K562 (cell line): ENCODE measurements around the gene LRRC4B. TPM values are rescaled to one million over a fixed set of nuclear protein-coding genes. Genes with fewer than 3 reads are reported as not detected.

ENCODE experiments used
- DLX4 ChIP-seq: fragments of 250-450 bp; sonication (Bioruptor Pico); IDR thresholded peaks from 2 replicates; pipeline ENCODE4 v1.6.1; 2021; ENCODE audit warnings: mild to moderate bottlenecking
- KHSRP ChIP-seq: fragments of 450-650 bp; IDR thresholded peaks from 2 replicates; pipeline ENCODE4 v1.6.1; 2017
- NR4A1 ChIP-seq, 2 experiments: fragments of 250-450 bp in 1 of 2; fragments of 450-650 bp in 1 of 2; sonication (Bioruptor Pico) in 1 of 2; IDR thresholded peaks; 2 replicates each; pipeline versions ENCODE4 v1.4.0 to v1.6.1; 2016 to 2020; ENCODE audit warnings: mild to moderate bottlenecking in 2 of 2, missing compliant biosample characterization in 1 of 2, missing genetic modification characterization in 1 of 2, moderate library complexity in 1 of 2
- PYGO2 ChIP-seq: fragments of 450-650 bp; IDR thresholded peaks from 2 replicates; pipeline ENCODE4 v1.6.1; 2016; ENCODE audit warnings: mild to moderate bottlenecking, missing genetic modification characterization, moderate library complexity, missing compliant biosample characterization
- TBL1XR1 ChIP-seq, 2 experiments: IDR thresholded peaks; 2 replicates each; pipeline ENCODE4 v1.6.1; 2012; ENCODE audit warnings: improper control_type of control experiment in 2 of 2, low read length in 2 of 2, mild to moderate bottlenecking in 1 of 2
- ZNF12 ChIP-seq: sonication (generic); formaldehyde crosslinking; IDR thresholded peaks from 2 replicates; pipeline ENCODE4 v1.4.0; 2020; ENCODE audit warnings: mild to moderate bottlenecking, missing genetic modification reagents
- polyA plus RNA-seq, 8 experiments: library from polyadenylated mRNA; depleted of rRNA in 4 of 8; stranded (reverse) in 5 of 8; unstranded in 3 of 8; fragments of >200 nt; fragmentation: Nextera tagmentation in 2 of 8; fragmentation: Illumina TruSeq in 1 of 8; extraction: Ambion mirVana in 2 of 8; extraction: Trizol in 1 of 8; gene quantifications; 2 replicates each; pipeline versions ENCODE4 v1.2.1 to v1.2.3, GENCODE V29; 2011 to 2014; ENCODE audit warnings: inconsistent platforms in 1 of 8, missing spikeins in 1 of 8
- total RNA-seq, 7 experiments: library from RNA; depleted of rRNA in 6 of 7; stranded (reverse); fragments of >200 nt in 6 of 7; fragmentation: Illumina TruSeq in 2 of 7; extraction: Trizol in 2 of 7; gene quantifications; 2 replicates each; pipeline versions ENCODE4 v1.2.1 to v1.2.3, GENCODE V29; 2011 to 2021; ENCODE audit warnings: low replicate concordance in 1 of 7
- TF ChIP-seq, protein P1 (sequence below): fragments of 250-450 bp; sonication (Bioruptor Pico); IDR thresholded peaks from 2 replicates; pipeline ENCODE4 v1.8.0; 2021; ENCODE audit warnings: moderate library complexity, mild to moderate bottlenecking, inconsistent platforms
- TF ChIP-seq, protein P2 (sequence below): sonication (generic); formaldehyde crosslinking; IDR thresholded peaks from 2 replicates; pipeline ENCODE4 v1.8.1; 2023; ENCODE audit warnings: mild to moderate bottlenecking, missing genetic modification reagents
- TF ChIP-seq, protein P3 (sequence below), 3 experiments: IDR thresholded peaks in 2 of 3; conservative IDR thresholded peaks in 1 of 3; 2 replicates each; pipeline ENCODE4 v1.5.1; 2011 to 2012; ENCODE audit warnings: low read length in 3 of 3, mild to moderate bottlenecking in 3 of 3, control low read depth in 2 of 3, improper control_type of control experiment in 1 of 3, inconsistent platforms in 1 of 3, low read depth in 1 of 3, mixed read lengths in 1 of 3, moderate library complexity in 1 of 3; ENCODE audit not compliant: insufficient read depth in 2 of 3

The LRRC4B gene
- total and polyA plus RNA-seq, 9 of the 15 experiments (the other 6 are each of a cell fraction or from before 2014, with no cell fraction given), result 0.18 to 9.6 (median 2.9) TPM; not detected in 2

DNA sequence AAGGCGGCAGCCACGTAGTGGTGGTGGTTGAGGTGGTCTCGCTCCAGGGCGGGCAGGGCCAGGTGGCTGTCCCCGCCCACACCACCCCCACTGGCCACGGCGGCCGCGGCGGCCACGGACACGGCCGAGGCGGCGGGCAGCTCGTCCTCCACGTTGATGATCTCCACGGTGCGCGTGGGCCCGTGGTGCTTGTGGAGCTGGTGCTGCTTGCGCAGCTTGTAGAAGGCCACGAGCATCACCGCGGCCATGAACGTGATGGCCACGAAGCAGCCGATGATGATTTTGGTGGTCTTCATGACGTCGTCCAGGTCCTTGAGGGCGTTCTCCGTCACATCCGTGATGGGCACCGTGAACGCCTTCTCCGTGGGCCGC is 50.5 kb downstream of the LRRC4B start (continued):
- TF ChIP-seq, protein P1, sequence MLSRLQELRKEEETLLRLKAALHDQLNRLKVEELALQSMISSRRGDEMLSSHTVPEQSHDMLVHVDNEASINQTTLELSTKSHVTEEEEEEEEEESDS, result no peak
- TF ChIP-seq, protein P2, sequence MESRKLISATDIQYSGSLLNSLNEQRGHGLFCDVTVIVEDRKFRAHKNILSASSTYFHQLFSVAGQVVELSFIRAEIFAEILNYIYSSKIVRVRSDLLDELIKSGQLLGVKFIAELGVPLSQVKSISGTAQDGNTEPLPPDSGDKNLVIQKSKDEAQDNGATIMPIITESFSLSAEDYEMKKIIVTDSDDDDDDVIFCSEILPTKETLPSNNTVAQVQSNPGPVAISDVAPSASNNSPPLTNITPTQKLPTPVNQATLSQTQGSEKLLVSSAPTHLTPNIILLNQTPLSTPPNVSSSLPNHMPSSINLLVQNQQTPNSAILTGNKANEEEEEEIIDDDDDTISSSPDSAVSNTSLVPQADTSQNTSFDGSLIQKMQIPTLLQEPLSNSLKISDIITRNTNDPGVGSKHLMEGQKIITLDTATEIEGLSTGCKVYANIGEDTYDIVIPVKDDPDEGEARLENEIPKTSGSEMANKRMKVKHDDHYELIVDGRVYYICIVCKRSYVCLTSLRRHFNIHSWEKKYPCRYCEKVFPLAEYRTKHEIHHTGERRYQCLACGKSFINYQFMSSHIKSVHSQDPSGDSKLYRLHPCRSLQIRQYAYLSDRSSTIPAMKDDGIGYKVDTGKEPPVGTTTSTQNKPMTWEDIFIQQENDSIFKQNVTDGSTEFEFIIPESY, result peak; percentile 67
- TF ChIP-seq, protein P3, sequence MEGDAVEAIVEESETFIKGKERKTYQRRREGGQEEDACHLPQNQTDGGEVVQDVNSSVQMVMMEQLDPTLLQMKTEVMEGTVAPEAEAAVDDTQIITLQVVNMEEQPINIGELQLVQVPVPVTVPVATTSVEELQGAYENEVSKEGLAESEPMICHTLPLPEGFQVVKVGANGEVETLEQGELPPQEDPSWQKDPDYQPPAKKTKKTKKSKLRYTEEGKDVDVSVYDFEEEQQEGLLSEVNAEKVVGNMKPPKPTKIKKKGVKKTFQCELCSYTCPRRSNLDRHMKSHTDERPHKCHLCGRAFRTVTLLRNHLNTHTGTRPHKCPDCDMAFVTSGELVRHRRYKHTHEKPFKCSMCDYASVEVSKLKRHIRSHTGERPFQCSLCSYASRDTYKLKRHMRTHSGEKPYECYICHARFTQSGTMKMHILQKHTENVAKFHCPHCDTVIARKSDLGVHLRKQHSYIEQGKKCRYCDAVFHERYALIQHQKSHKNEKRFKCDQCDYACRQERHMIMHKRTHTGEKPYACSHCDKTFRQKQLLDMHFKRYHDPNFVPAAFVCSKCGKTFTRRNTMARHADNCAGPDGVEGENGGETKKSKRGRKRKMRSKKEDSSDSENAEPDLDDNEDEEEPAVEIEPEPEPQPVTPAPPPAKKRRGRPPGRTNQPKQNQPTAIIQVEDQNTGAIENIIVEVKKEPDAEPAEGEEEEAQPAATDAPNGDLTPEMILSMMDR (IDR thresholded peaks at IDR 0.05 in 2 of 3, conservative IDR thresholded peaks at IDR 0.05 in 1 of 3; ENCODE audit: insufficient read depth in 2 of 3, low read depth in 1 of 3, low read length in 3 of 3), result no peak
- TF ChIP-seq NR4A1 (CRISPR knock-in tag; IDR thresholded peaks at IDR 0.05), result no peak
- no peak for TF ChIP-seq NR4A1 (tag; IDR thresholded peaks at IDR 0.05)
- TF ChIP-seq KHSRP, result no peak
- no peak for TF ChIP-seq PYGO2 (tag)
- no peak for TF ChIP-seq DLX4 (CRISPR knock-in tag)
- TF ChIP-seq TBL1XR1 (IDR thresholded peaks at IDR 0.05; ENCODE audit: low read length in 2 of 2), result no peak
- no peak for TF ChIP-seq ZNF12 (CRISPR knock-in tag)
